Thymus (tissue), 11 donors: ENCODE data around the gene FOXL3. TPM values are rescaled to one million over a fixed set of nuclear protein-coding genes. Genes with fewer than 3 reads are reported as not detected.

Experiments
- DNase-seq, 9 donors: peaks; one replicate each; pipeline ENCODE4 v3.0.0-alpha.2; 2013; ENCODE audit warnings: low spot score in 9 of 9, low read depth in 6 of 9, missing footprints in 1 of 9
- H3K27ac ChIP-seq, 2 donors: one replicate each; pipeline ENCODE4 v1.5.1; 2013; ENCODE audit warnings: control low read depth in 1 of 2, low read depth in 1 of 2, low read length in 1 of 2, mild to moderate bottlenecking in 1 of 2, moderate library complexity in 1 of 2
- H3K27me3 ChIP-seq, 2 donors: one replicate each; pipeline ENCODE4 v1.5.1; 2013; ENCODE audit warnings: low read length in 1 of 2; ENCODE audit not compliant: control insufficient read depth in 2 of 2, insufficient read depth in 1 of 2
- H3K36me3 ChIP-seq, 2 donors: one replicate each; pipeline ENCODE4 v1.5.1; 2013; ENCODE audit warnings: low read length in 1 of 2, mild to moderate bottlenecking in 1 of 2, moderate library complexity in 1 of 2; ENCODE audit not compliant: control insufficient read depth in 2 of 2, insufficient read depth in 2 of 2
- H3K4me1 ChIP-seq, 2 donors: one replicate each; pipeline ENCODE4 v1.5.1; 2013; ENCODE audit warnings: low read length in 2 of 2; ENCODE audit not compliant: control insufficient read depth in 2 of 2, insufficient read depth in 2 of 2
- H3K4me3 ChIP-seq, 2 donors: one replicate each; pipeline ENCODE4 v1.5.1; 2013; ENCODE audit warnings: low read length in 2 of 2, control low read depth in 1 of 2, mild to moderate bottlenecking in 1 of 2
- H3K9me3 ChIP-seq, 2 donors: one replicate each; pipeline ENCODE4 v1.5.1; 2013; ENCODE audit warnings: low read length in 1 of 2, mild to moderate bottlenecking in 1 of 2; ENCODE audit not compliant: control insufficient read depth in 2 of 2, insufficient read depth in 1 of 2
- WGBS: extraction: QIAGEN DNeasy Blood & Tissue Kit; methylation state at CpG from one replicate; pipeline ENCODE4 v1.1.7; 2013; 5-methylcytosine and 5-hydroxymethylcytosine counted together
- polyA plus RNA-seq: library from polyadenylated mRNA; stranded (reverse); fragments of 200-250 nt; gene quantifications from one replicate; pipeline ENCODE4 v1.2.3, GENCODE V29; 2013
- total RNA-seq: library from RNA; stranded (reverse); fragments of 120-200 nt; gene quantifications from one replicate; pipeline ENCODE4 v1.2.4, GENCODE V29; 2013
- donor health status: healthy.

FOXL3 gene
- total and polyA plus RNA-seq, 2 donors, result 0.19 TPM; not detected in 1

DNA sequence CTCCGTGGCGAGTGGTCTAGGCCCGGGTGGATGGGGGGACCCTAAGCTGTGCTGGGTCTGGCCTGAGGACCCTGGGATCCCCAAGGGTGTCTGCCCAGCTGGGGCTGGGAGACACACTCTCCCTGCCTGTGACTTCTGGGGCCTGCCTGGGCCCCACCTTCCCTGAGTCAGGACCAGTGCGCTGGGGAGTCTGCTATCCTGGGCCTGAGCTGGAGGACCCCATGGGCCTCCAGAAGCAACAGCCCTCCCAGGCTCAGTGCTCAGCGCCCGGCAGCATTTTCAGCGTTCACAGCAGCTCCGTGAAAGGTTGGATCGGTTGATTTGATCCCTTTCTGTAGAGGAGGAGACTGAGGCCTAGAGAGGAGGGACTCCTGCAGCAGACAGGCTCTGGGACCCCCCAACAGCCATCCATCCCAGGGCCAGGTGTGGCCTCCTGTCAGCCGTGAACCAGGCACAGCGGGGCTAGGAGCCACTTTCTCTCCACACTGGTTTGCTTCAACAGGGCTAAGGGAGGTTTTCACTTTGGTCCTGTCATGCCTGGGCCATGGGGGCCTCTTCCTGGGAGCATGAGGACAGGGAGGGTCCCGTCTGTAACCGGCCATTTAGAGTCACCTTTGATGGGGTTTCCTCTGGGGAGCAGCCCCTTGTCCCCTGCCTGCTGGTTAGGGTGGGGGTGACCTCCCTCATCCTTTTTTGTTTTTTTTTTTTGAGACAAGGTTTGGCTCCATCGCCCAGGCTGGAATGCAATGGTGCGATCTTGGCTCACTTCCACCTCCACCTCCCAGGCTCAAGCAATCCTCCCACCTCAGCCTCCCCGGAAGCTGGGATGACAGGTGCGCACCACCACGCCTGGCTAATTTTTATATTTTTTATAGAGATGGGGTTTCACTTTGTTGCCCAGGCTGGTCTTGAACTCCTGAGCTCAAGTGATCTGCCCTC is 12.4 kb downstream of the FOXL3 start:
- no peak for DNase-seq
- Histone ChIP-seq H3K36me3 (no peaks in the 10 kb centered on the region), H3K4me3 (no peak overlapping the region), H3K4me1 (no peaks in the 10 kb centered on the region), H3K9me3 (no peaks in the 10 kb centered on the region), H3K27me3 (no peaks in the 10 kb centered on the region), H3K27ac (no peak overlapping the region)
- 96% methylated on average over 18 of the region's 18 CpGs for WGBS

DNA sequence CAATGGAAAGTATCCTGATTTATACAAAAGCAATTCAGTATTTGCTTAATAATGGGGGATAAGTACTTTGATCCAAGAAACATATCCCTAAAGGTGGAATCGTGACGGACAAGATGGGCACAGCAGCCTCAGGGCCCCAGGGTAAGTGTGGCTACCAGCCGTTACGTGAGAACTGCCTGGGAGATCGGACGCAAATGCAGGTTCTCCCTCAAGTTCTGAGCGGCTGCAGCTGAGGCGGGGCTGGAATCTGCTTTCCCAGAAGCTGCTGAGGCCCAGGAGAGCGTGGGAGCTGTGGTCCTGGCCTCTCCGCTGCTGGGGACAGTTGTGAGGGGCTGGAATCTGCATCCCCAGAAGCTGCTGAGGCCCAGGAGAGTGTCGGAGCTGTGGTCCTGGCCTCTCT is 13.5 kb downstream of the FOXL3 start:
- Histone ChIP-seq H3K27ac (no peak overlapping the region), H3K4me1 (no peaks in the 10 kb centered on the region), H3K9me3 (no peaks in the 10 kb centered on the region), H3K4me3 (no peak overlapping the region), H3K27me3 (no peaks in the 10 kb centered on the region), H3K36me3 (no peaks in the 10 kb centered on the region)
- WGBS, result 94% methylated on average over 11 of the region's 11 CpGs
- no peak for DNase-seq

DNA sequence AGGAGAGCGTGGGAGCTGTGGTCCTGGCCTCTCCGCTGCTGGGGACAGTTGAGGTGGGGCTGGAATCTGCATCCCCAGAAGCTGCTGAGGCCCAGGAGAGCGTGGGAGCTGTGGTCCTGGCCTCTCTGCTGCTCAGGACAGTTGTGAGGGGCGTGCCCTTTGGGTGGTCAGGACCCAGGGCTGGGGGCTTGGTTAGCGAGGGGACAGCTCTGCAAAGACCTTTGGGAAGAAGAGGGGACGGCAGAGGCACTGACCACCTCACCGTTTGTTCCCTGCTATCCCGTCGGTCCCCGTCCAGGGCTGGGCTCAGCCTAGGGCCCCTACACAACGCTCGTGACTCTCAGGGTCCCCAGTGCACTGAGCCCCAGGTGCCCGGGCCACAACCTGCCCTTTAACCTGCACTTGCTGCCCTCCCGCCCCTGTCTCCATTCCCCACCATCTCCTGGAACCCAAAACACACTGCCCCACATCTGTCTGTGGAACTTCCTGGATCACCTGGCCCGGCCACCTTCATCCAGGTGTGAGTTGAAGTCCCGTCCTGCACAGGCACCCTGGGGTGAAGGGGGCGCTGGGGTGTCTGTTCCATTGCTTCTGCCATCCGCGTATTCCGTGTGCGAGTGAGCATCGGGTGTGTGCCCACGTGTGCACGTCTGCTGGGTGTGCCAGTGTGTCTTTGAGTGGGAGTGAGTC is 14.1 kb downstream of the FOXL3 start:
- no peaks in the 10 kb centered on the region for H3K27me3 ChIP-seq
- no peak overlapping the region for H3K27ac ChIP-seq
- WGBS, result 89% methylated on average over 24 of the region's 24 CpGs
- H3K4me3 ChIP-seq, result no peak overlapping the region
- no peaks in the 10 kb centered on the region for H3K4me1 ChIP-seq
- no peaks in the 10 kb centered on the region for H3K36me3 ChIP-seq
- DNase-seq, result no peak
- no peaks in the 10 kb centered on the region for H3K9me3 ChIP-seq

DNA sequence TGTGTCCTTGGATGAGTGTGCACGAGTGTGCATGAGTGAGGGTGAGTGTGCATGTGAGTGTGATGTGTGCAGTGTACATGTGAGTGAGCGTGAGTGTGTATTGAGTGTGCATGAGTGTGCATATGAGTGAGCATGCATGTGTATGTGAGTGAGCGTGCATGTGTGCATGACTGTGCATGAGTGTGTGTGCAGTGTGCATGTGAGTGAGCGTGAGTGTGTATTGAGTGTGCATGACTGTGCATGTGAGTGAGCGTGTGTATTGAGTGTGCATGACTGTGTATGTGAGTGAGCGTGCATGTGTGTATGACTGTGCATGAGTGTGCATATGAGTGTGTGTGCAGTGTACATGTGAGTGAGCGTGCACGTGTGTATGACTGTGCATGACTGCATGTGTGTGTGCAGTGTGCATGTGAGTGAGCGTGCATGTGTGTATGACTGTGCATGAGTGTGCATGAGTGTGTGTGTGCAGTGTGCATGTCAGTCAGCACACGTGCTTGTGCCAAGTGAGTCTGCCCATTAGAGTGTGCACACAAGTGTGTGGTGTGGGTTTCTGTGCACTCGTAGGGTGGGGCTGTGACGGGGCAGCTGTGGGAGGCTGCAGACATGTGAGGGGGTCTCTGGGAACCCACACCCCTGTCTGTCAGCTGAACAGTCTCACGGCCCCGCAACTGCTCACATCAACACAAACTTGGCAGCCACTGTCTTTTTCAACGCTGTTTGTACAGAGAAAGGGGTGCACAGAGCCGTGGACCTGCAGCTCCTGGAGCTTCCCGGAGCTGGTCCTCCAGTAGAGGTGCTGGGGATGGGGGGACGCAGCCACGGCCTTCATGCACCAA is 14.8 kb downstream of the FOXL3 start:
- Histone ChIP-seq H3K4me3 (no peak overlapping the region), H3K4me1 (no peaks in the 10 kb centered on the region), H3K27me3 (no peaks in the 10 kb centered on the region), H3K36me3 (no peaks in the 10 kb centered on the region), H3K27ac (no peak overlapping the region), H3K9me3 (no peaks in the 10 kb centered on the region)
- no peak for DNase-seq
- WGBS, result 86% methylated on average over 19 of the region's 19 CpGs

DNA sequence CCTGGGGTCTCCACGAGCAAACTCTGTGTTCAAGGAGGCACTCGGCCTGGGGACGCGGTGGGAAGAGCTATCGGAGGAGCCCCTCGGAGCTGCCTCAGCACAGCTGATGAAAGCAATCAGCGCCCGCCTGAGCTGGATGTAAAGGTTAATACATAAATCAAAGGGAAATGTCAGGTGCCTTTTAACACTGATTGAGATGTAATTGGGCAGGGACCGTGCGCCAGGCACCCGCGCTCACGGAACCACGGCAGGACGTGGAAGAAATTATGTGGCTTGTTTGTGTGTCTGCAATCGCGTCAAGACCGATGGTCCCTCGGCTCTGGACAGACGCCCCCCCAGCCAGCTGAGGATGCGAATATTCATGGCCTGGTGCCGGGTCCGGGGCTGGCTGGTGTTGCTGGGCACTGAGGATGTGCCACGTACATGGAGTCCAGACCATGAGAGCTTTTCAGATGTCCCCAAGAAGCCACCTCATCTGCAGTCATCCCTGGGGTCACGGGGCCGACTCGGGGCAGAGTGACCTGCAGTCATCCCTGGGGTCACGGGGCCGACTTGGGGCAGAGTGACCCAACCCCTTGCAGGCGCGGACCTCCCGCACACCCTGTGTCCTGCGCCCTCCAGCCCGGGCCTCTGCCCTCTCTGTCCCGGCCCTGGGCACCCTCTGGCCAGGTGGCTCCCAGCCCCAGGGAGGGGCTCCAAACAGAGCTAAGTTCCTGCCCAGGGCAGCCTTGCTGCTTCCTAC is 15.6 kb downstream of the FOXL3 start:
- no peaks in the 10 kb centered on the region for H3K4me1 ChIP-seq
- H3K9me3 ChIP-seq, result no peaks in the 10 kb centered on the region
- WGBS, result 90% methylated on average over 35 of the region's 35 CpGs
- H3K27ac ChIP-seq, result no peak overlapping the region
- H3K4me3 ChIP-seq, result no peak overlapping the region
- no peaks in the 10 kb centered on the region for H3K36me3 ChIP-seq
- no peak for DNase-seq
- H3K27me3 ChIP-seq, result no peaks in the 10 kb centered on the region

DNA sequence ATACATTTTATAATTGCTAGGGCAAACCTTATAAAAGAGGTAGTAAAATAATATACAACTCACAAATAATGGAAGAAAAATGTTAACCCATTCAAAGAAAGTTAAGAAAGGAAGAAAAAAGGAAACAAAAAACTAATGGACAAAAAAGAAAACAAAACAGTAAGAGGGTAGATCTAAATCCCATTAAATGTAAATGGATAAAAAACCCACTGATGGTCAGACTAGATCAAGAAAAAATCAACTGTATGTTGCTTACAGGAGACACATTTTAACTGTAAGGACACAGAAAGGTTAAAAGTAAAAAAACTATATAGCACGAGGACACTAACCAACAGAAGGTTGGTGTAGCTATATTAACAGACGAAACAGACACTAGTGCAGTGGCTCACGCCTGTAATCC is 18.0 kb downstream of the FOXL3 start:
- no peaks in the 10 kb centered on the region for H3K36me3 ChIP-seq
- no peak overlapping the region for H3K27ac ChIP-seq
- no peaks in the 10 kb centered on the region for H3K9me3 ChIP-seq
- H3K4me3 ChIP-seq, result no peak overlapping the region
- DNase-seq, result no peak
- peaks cover 0 to 5% of the 10 kb centered on the region in 2 donors for H3K27me3 ChIP-seq
- 65% methylated on average over 3 of the region's 3 CpGs for WGBS
- peaks cover 0 to 4% of the 10 kb centered on the region in 2 donors for H3K4me1 ChIP-seq

DNA sequence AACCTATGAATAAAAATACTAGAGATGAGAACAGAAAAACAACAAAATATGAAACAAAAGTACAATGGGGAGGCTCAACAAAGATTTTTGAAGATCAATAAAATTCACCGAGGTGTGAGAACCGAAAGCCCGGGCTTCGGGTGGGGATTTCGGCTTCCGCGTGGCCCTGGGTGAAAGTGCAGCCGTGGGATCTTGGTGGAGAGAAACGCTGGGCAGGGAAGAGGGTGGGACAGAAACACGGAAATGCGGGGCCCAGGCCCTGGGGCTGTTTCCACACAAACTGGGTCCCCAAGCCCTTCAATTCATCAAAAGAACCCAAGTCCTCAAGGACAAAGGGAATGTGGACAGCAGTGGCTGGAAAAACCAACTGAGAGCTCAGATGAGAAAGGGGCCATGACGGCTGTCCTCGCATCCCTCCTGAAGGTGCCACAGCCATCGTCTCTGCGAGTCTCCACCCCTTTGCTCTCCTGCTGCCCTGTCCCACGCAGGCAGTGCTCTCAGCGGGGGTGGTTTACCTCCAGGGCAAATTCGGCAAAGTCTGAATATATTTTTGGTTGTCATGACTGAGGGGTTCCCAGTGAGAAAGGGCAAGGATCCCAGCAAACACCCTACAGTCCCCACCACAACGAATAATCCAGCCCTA is 19.7 kb downstream of the FOXL3 start:
- 95% methylated on average over 19 of the region's 19 CpGs for WGBS
- Histone ChIP-seq H3K27me3 (peaks cover 0 to 10% of the 10 kb centered on the region in 2 donors), H3K9me3 (no peaks in the 10 kb centered on the region), H3K36me3 (no peaks in the 10 kb centered on the region), H3K27ac (no peak overlapping the region), H3K4me1 (peaks cover 0 to 4% of the 10 kb centered on the region in 2 donors), H3K4me3 (no peak overlapping the region)
- no peak for DNase-seq

DNA sequence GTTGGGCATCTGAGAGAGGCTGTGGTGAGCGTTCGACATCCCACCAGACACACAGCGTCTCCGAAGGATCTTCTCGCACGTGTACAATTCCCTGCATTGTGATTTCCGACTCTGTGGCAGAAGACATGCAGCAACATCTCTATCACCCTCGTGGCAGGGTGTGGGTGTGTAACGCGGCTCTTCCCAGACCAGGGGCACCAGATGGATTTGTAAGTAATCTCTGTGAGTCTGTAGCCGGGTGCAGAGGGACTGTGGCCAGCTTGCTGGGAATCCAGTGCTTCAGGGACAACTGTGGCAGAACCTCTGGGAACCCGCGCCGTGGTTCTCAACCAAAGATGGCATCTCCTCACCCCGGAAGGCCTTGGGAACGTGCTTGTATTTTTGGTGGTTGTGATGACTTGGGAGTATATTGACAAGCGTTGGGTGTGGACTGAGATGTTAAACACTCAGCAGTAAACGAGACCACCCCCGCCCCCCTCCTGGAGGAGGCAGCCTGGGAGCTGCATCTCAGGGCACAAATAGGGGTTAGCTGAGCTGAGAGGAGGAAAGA is 21.2 kb downstream of the FOXL3 start:
- Histone ChIP-seq H3K9me3 (peaks cover 0 to 5% of the 10 kb centered on the region in 2 donors), H3K4me1 (peaks cover 0 to 4% of the 10 kb centered on the region in 2 donors), H3K27me3 (peaks cover 0 to 12% of the 10 kb centered on the region in 2 donors), H3K4me3 (no peak overlapping the region), H3K36me3 (no peaks in the 10 kb centered on the region), H3K27ac (no peak overlapping the region)
- no peak for DNase-seq
- 87% methylated on average over 19 of the region's 19 CpGs for WGBS
